Hippocampal formation (tissue), 2 donors: ENCODE measurements around the gene AUTS2.

Source experiments
- DNase-seq, 2 donors: peaks; one replicate each; lab custom pipeline; 2025; lab: John Stamatoyannopoulos, UW

The AUTS2 gene

DNA sequence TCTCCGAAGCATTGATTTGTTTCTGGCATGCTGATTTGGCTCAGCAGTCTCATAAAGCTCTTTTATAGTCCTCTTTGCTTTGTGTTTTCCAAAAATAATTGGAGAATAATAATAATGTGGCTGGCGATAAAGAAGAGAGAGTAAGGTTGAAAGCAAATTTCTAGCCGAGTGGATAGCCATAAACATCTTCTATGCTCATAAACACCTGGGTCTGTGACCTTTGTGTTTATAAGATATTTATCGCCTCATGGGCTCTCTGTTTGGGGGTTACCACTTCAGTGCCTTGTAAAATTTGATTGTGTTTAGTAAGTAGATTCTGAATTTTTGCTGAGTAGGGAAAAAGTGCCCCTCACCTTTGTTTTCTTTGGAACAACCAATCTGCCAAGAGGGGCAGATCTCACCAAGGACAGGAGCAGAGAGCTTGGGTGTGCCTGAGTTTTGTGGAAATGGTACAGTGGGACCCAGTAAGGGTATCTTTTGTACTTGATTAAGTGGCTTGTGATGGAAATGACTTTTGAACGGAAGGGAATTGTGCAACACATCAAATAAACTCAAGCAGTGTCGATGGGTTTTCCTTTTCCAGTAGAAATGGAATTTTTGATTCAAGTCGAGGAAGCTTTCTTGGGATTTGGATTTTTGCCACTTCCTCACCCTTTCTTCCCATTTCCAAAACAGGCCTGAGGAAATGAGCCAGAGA, 220.5 kb downstream of the AUTS2 start:
- DNase-seq, result no peak

DNA sequence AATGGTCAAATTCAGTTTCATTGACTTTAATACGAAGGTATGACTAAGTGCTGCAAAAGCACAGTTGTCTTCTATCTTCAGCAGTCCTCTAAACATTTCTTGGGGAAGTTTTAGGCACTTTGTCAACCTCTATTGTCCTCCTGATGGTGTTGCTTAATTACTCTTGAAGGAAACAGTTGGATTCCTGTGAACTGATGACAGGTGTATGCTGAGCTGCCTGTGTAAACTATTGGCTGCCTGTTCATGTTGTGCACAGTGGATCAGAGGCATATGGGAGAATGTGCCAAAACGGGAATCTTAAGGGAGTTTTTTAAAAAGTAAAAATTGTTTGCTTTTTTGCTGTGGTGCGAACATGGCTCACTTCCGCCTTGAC, 221.0 kb downstream of the AUTS2 start:
- no peak for DNase-seq

GRCh38 chr7:69820479-69821192, 222.4 kb downstream of the AUTS2 start:
- no peak for DNase-seq

- DNase-seq, result no peak
These were observed 224.1 kb downstream of the AUTS2 start for GRCh38 chr7:69822386-69822785.

DNA sequence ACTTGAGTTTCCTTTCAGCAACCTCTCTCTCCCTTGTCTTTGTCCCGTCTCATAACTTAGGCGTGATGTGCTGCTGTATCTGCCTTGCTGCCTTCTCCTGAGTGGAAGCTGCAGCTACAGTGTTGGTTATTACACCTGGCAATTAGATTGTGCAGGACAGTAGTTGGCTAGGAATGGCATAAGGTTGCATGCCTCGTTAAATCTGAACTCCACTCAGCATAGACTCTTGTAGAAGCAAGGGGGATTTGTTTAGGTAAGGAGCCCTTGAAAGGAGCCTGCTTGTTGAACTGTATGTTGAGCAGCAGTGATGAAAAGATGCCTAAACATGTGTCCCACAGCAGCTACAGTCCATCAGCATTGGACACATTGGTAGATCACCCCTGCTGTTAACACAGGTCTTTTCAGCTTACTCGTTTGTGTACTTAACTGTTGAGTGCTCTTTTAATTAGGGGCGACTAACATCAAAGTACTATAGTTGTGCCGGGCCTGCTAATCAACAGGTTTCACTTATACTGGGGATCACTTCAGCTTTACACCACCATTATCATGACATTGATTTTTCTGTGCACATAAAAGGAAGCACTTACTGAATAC, 225.0 kb downstream of the AUTS2 start:
- DNase-seq, result no peak

GRCh38 chr7:69825113-69825972, 227.1 kb downstream of the AUTS2 start:
- peak in 1 of 2 donors; percentile 8 for DNase-seq

DNA sequence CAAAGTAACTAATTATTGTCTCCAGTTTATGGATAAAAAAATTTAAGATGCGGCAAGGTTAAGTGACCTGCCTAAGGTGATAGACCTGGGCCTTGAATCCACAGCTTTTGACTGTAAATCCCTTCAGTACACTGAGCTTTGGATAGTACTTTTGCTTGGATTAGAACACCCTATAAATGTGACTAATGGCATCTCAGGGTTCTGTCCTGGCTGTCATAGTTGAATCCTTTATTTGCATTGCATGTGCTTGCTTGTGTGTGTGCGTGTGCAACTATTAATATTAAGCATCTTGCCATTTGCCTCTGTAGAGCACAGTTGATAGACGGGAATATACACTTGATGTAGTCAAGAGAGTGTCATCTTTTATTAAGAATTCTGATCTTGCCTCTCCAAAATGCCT, 228.0 kb downstream of the AUTS2 start:
- no peak for DNase-seq

- DNase-seq, result no peak
These were observed 228.9 kb downstream of the AUTS2 start for GRCh38 chr7:69827140-69827539.

- no peak for DNase-seq
These were observed 229.3 kb downstream of the AUTS2 start for GRCh38 chr7:69827558-69827957.

- DNase-seq, result no peak
These were observed 234.1 kb downstream of the AUTS2 start for GRCh38 chr7:69832356-69832755.

- no peak for DNase-seq
These were observed 235.7 kb downstream of the AUTS2 start for GRCh38 chr7:69833964-69834363.

- DNase-seq, result no peak
These were observed 238.4 kb downstream of the AUTS2 start for GRCh38 chr7:69836702-69837101.

DNA sequence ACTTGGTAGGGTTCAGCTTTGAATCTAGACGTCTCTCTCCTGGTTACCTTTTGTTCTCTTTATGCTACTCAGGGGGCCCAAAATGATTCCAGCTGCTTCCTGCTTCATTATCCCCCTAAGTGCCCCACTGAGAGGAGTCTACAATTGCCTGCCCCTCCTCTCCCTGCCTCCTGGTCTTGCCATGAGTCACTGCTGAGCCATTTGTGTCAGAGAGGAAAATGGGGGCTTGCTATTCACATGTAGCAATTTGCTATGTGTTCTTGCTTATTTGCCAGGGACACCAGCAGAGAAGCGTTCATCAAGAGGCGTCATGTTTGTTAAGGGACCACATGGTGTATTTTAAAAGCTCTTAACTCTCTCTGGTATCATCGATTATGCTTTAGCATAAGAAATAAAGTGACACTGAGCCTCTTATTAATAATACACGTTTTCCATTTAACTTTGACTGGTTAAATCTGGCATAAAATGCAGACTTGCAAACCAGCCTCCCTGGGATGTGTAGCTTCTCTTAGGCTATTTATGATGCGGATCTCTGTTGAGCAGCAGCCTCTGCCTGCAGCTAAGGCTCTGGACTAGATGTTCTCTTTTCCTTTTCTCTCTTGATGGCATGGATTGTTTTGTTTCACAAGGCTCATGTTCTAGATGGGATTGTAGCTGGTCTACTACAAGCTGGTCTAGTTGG, 239.3 kb downstream of the AUTS2 start:
- no peak for DNase-seq

GRCh38 chr7:69839782-69840181, 241.5 kb downstream of the AUTS2 start:
- DNase-seq, result no peak

DNA sequence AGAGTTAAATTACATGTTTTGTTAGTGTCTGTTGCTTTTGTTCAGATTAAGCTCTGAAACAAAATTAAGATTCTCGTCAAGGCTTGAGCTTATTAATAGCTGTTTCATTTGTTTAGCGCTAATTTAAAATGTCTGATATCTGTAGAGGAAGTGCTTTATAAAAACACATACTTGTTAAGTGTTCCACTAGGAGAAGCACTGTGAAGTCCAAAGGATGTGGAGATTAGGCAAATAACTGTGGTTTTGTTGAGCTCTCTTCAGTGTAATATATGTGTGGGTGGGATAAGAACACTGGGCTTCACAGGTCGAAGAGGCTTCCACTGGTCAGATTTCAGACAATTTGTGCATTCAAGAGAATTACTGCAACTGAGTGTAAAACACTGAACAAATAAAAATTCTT, 242.0 kb downstream of the AUTS2 start:
- no peak for DNase-seq

- no peak for DNase-seq
These were observed 245.4 kb downstream of the AUTS2 start for GRCh38 chr7:69843653-69844052.

GRCh38 chr7:69844264-69844868, 246.1 kb downstream of the AUTS2 start:
- DNase-seq, result no peak

DNA sequence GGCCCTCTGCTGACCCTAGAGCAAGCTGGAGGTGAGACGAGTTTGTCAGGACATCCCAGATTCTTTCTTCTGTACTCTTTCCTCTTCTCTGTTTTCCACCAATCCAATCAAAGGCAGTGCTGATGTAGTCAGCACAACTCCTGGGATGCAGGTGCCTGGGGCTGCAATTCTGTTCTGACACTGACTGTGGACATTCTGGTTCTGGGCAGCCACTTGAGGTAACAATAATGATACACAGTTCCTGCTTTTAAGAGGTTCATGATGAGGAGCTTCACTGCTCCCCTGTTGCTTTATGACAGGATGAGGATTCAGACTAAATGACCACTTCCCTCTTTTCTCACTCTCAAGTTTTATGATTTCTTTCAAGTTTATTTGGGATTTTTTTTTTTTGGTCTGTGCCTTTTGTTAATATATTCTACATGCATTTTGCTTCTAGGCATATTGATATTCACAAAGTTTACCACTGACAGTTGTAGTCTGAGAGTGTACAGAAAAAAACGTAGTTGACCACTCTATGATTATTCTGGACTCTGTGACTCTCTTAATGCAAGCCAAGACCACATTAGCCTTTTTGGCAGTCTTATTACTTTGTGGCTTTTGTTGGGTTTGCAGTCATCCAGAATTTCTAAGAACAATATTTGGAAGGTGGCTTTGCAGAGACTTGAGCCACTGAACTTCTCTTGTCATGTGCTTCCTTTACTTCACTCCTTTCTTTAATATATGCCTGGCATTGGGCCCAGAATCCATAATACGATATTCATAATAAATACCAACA, 247.6 kb downstream of the AUTS2 start:
- DNase-seq, result peak in 1 of 2 donors; percentile 3

DNA sequence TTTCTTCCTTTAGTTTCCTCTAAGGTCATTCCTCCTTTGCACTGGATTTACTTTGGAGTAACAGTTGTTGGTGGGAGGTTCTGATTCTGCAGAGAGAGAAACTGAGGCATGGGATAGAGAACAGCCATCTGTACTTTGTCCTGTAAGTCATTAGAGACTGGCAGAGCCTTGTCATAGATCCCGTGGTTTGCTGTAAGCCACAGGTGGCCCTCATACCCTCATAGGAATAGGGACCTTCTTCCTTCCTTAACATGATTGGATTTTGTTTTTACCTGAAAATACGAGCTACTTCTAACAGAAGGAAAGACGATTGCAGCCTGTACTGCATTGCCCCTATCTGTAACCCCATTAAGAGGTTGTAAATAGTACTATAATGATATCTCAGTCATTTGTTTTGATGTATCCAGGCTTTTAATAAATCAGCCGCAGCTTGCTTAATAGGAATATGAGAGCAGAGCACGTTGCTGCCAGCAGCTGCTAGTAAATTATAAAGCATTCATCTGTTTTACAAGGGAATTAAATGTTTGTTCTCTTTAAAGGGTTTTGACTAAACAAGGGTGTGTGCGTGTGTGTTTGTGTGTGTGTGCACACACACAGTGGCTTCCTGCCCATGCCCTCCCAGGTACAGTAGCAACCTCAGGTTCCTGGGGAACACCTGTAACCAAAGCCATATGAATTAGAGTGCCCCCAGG, 249.8 kb downstream of the AUTS2 start:
- no peak for DNase-seq

- no peak for DNase-seq
These were observed 251.0 kb downstream of the AUTS2 start for GRCh38 chr7:69849268-69849667.
